Subcutaneous adipose tissue (tissue), 4 donors: ENCODE results near the gene SFMBT2. TPM values are rescaled to one million over a fixed set of nuclear protein-coding genes. Genes with fewer than 3 reads are reported as not detected.

Experiments used
- total RNA-seq, 4 donors: library from RNA; depleted of rRNA; stranded (reverse); fragments of >200 nt; gene quantifications; one replicate each; pipeline ENCODE4 v1.1.0, GENCODE V29; 2016
- TF ChIP-seq, protein P1 (sequence below): fragments of 450-650 bp; IDR thresholded peaks from one replicate; pipeline ENCODE4 v1.5.1; 2016; ENCODE audit warnings: low read depth, mild to moderate bottlenecking, control low read depth, antibody characterized with exemption, moderate library complexity

Gene SFMBT2
- total RNA-seq, 4 donors from 2014 or later, result 3.7 to 11.7 (median 7.0) TPM

DNA sequence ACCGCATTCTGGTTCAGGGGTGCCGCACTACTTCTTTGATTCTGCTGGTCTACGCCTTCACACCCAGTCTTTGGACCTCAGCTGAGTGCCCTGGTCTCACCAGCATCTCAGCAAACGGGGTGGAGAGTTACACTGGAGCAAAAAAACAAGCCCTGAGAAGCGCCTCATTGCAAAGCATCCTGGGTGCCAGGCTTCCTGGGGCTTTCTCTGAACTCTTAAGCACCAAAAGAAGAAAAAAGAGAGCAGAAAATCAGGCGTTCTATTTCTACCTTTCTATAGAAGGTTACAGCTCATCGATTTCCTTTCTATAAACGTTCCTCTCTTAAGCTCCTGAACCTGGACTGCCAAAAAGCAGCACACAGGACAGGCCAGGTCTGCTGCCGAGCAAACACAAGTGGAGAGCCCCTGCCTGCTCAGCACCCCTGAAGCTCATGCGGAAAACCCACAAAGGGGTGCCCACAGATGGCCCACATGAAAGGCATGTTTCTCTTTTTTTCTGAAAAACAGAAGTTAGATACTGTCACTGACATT, 217.9 kb downstream of the SFMBT2 start:
- TF ChIP-seq, protein P1, sequence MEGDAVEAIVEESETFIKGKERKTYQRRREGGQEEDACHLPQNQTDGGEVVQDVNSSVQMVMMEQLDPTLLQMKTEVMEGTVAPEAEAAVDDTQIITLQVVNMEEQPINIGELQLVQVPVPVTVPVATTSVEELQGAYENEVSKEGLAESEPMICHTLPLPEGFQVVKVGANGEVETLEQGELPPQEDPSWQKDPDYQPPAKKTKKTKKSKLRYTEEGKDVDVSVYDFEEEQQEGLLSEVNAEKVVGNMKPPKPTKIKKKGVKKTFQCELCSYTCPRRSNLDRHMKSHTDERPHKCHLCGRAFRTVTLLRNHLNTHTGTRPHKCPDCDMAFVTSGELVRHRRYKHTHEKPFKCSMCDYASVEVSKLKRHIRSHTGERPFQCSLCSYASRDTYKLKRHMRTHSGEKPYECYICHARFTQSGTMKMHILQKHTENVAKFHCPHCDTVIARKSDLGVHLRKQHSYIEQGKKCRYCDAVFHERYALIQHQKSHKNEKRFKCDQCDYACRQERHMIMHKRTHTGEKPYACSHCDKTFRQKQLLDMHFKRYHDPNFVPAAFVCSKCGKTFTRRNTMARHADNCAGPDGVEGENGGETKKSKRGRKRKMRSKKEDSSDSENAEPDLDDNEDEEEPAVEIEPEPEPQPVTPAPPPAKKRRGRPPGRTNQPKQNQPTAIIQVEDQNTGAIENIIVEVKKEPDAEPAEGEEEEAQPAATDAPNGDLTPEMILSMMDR, result no peak

- TF ChIP-seq, protein P1, result no peak
Observed at GRCh38 chr10:7192061-7192460, 218.8 kb downstream of the SFMBT2 start.

DNA sequence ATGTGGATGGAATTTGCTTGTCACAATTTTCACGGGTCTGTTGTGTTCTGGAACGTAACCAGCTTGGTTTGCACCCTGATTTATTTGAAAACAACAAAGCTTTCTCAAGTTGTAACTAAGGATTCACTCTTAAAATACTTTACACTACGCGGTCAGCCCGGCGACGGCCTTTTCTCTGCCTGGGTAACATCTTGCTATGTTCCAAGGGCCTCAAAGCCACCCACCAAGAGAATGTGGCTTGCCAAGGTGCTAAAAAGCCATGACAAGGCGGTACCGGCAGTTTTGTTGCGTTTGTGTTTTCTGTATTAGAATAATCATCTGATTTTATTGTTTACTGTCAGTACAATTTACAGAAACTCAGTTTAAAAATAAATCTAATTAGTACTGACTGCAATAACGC, 220.9 kb downstream of the SFMBT2 start:
- TF ChIP-seq, protein P1, result no peak

- TF ChIP-seq, protein P1, result no peak
Observed at GRCh38 chr10:7188456-7189050, 222.3 kb downstream of the SFMBT2 start.

GRCh38 chr10:7186387-7187018, 224.3 kb downstream of the SFMBT2 start:
- TF ChIP-seq, protein P1, result no peak

- TF ChIP-seq, protein P1, result no peak
Observed at GRCh38 chr10:7185367-7185690, 225.5 kb downstream of the SFMBT2 start.

GRCh38 chr10:7184660-7185366, 226.0 kb downstream of the SFMBT2 start:
- TF ChIP-seq, protein P1, result no peak
